HEK293 (cell line): ENCODE data around the gene GPRC5B.

ENCODE experiments used
- CTCF ChIA-PET: fragments of 350-600 bp; formaldehyde crosslinking; extraction: SDS; loops from one replicate; lab custom pipeline; 2021; ENCODE audit warnings: antibody characterized with exemption; lab: Yijun Ruan, JAX
- POLR2A ChIA-PET: fragments of 300-600 bp; formaldehyde crosslinking; extraction: SDS; loops from one replicate; lab custom pipeline; 2020; ENCODE audit warnings: antibody characterized with exemption, inconsistent platforms; lab: Yijun Ruan, JAX
- H3K27ac ChIP-seq: fragments of 200-500 bp; sonication (Bioruptor generic); 2 replicates; pipeline ENCODE4 v1.5.1; 2014; ENCODE audit warnings: low read depth, low read length, control low read depth, inconsistent platforms; ENCODE audit errors: extremely low read depth
- H3K36me3 ChIP-seq, 2 experiments: fragments of 200-500 bp in 1 of 2; sonication (Bioruptor generic) in 1 of 2; 1 replicate in 1 of 2; 2 replicates in 1 of 2; pipeline ENCODE4 v1.5.1; 2014 to 2017; ENCODE audit warnings: inconsistent platforms in 2 of 2, low read length in 2 of 2; ENCODE audit not compliant: control insufficient read depth in 2 of 2, insufficient read depth in 1 of 2
- H3K4me1 ChIP-seq: fragments of 200-500 bp; sonication (Bioruptor generic); 2 replicates; pipeline ENCODE4 v1.5.1; 2014; ENCODE audit warnings: mild to moderate bottlenecking, low read length, inconsistent platforms; ENCODE audit not compliant: control insufficient read depth, insufficient read depth
- H3K4me3 ChIP-seq: 2 replicates; pipeline ENCODE4 v1.5.1; 2011; ENCODE audit warnings: low read depth, mild to moderate bottlenecking, control low read depth, low read length, moderate library complexity
- H3K9me3 ChIP-seq: fragments of 200-500 bp; sonication (Bioruptor generic); 2 replicates; pipeline ENCODE4 v1.5.1; 2014; ENCODE audit warnings: low read depth, low read length, inconsistent platforms; ENCODE audit not compliant: control insufficient read depth, insufficient read depth
- ATF2 ChIP-seq: fragments of 450-650 bp; formaldehyde crosslinking; IDR thresholded peaks from 2 replicates; pipeline ENCODE4 v1.5.1; 2016; ENCODE audit warnings: missing biosample characterization, missing genetic modification characterization, low read depth
- BCL11B ChIP-seq: fragments of 450-650 bp; formaldehyde crosslinking; IDR thresholded peaks from 2 replicates; pipeline ENCODE4 v1.5.1; 2016; ENCODE audit warnings: low read depth, missing biosample characterization, missing genetic modification characterization
- GLI4 ChIP-seq: fragments of 450-650 bp; formaldehyde crosslinking; IDR thresholded peaks from 2 replicates; pipeline ENCODE4 v1.5.1; 2016; ENCODE audit warnings: missing biosample characterization, missing genetic modification characterization
- INSM2 ChIP-seq: fragments of 450-650 bp; formaldehyde crosslinking; IDR thresholded peaks from 2 replicates; pipeline ENCODE4 v1.5.1; 2016; ENCODE audit warnings: missing biosample characterization, missing genetic modification characterization
- REPIN1 ChIP-seq: fragments of 450-650 bp; formaldehyde crosslinking; IDR thresholded peaks from 2 replicates; pipeline ENCODE4 v1.5.1; 2017; ENCODE audit warnings: missing biosample characterization, missing genetic modification characterization, low read depth
- SCRT1 ChIP-seq: fragments of 450-650 bp; formaldehyde crosslinking; IDR thresholded peaks from 2 replicates; pipeline ENCODE4 v1.5.1; 2016; ENCODE audit warnings: missing biosample characterization, missing genetic modification characterization, borderline replicate concordance
- SP3 ChIP-seq: fragments of 450-650 bp; formaldehyde crosslinking; IDR thresholded peaks from 2 replicates; pipeline ENCODE4 v1.5.1; 2016; ENCODE audit warnings: missing biosample characterization, missing genetic modification characterization
- SP7 ChIP-seq: fragments of 450-650 bp; formaldehyde crosslinking; IDR thresholded peaks from 2 replicates; pipeline ENCODE4 v1.5.1; 2016; ENCODE audit warnings: missing biosample characterization, missing genetic modification characterization
- YY1 ChIP-seq: fragments of 450-650 bp; formaldehyde crosslinking; IDR thresholded peaks from 2 replicates; pipeline ENCODE4 v1.5.1; 2018; ENCODE audit warnings: missing biosample characterization, missing genetic modification characterization
- YY2 ChIP-seq: fragments of 450-650 bp; formaldehyde crosslinking; IDR thresholded peaks from 2 replicates; pipeline ENCODE4 v1.5.1; 2016; ENCODE audit warnings: missing biosample characterization, missing genetic modification characterization
- ZBTB49 ChIP-seq: fragments of 450-650 bp; formaldehyde crosslinking; IDR thresholded peaks from 2 replicates; pipeline ENCODE4 v1.5.1; 2016; ENCODE audit warnings: missing biosample characterization, missing genetic modification characterization, low read depth
- ZNF169 ChIP-seq: fragments of 450-650 bp; formaldehyde crosslinking; IDR thresholded peaks from 2 replicates; pipeline ENCODE4 v1.5.1; 2016; ENCODE audit warnings: missing biosample characterization, missing genetic modification characterization
- ZNF19 ChIP-seq: fragments of 450-650 bp; formaldehyde crosslinking; IDR thresholded peaks from 2 replicates; pipeline ENCODE4; 2016; ENCODE audit warnings: missing biosample characterization, missing genetic modification characterization, low read depth
- ZNF280C ChIP-seq: fragments of 450-650 bp; formaldehyde crosslinking; IDR thresholded peaks from 2 replicates; pipeline ENCODE4 v1.5.1; 2016; ENCODE audit warnings: missing biosample characterization, missing genetic modification characterization
- ZNF324 ChIP-seq: fragments of 450-650 bp; formaldehyde crosslinking; IDR thresholded peaks from 2 replicates; pipeline ENCODE4 v1.5.1; 2016; ENCODE audit warnings: missing biosample characterization, missing genetic modification characterization
- ZNF530 ChIP-seq: fragments of 450-650 bp; formaldehyde crosslinking; IDR thresholded peaks from 2 replicates; pipeline ENCODE4 v1.5.1; 2016; ENCODE audit warnings: low read depth, missing biosample characterization, missing genetic modification characterization
- ZNF544 ChIP-seq: fragments of 450-650 bp; formaldehyde crosslinking; IDR thresholded peaks from 2 replicates; pipeline ENCODE4 v1.5.0; 2017; ENCODE audit warnings: missing biosample characterization, missing genetic modification characterization
- ZNF561 ChIP-seq: fragments of 450-650 bp; IDR thresholded peaks from 2 replicates; pipeline ENCODE4 v1.5.1; 2018; ENCODE audit warnings: missing biosample characterization, missing genetic modification characterization, borderline replicate concordance
- ZNF585B ChIP-seq: fragments of 450-650 bp; formaldehyde crosslinking; IDR thresholded peaks from 2 replicates; pipeline ENCODE4 v1.5.1; 2016; ENCODE audit warnings: missing biosample characterization, missing genetic modification characterization
- ZNF600 ChIP-seq: fragments of 450-650 bp; formaldehyde crosslinking; IDR thresholded peaks from 2 replicates; pipeline ENCODE4 v1.5.1; 2016; ENCODE audit warnings: missing biosample characterization, missing genetic modification characterization
- ZNF629 ChIP-seq: fragments of 450-650 bp; formaldehyde crosslinking; IDR thresholded peaks from 2 replicates; pipeline ENCODE4 v1.5.1; 2017; ENCODE audit warnings: missing biosample characterization, missing genetic modification characterization
- ZNF76 ChIP-seq: fragments of 450-650 bp; formaldehyde crosslinking; IDR thresholded peaks from 2 replicates; pipeline ENCODE4; 2016; ENCODE audit warnings: low read depth, missing biosample characterization, missing genetic modification characterization, borderline replicate concordance

GPRC5B gene

GRCh38 chr16:19883296-19883965, 1.2 kb downstream of the GPRC5B start:
- H3K9me3 ChIP-seq, result no peaks in the 10 kb centered on the region
- CTCF ChIA-PET, result interaction anchor here (0.6 to 6.6 kb wide), 5 partner anchors 159 to 536 kb away, joined by 3 to 99 read pairs (median 3); no protein-coding TSS in a partner anchor
- H3K4me3 ChIP-seq, result no peak overlapping the region
- no peak for TF ChIP-seq ATF2 (tag by site-specific recombination)
- no peak for TF ChIP-seq GLI4 (tag by site-specific recombination)
- no peak for TF ChIP-seq INSM2
- no peak for TF ChIP-seq ZNF530
- TF ChIP-seq ZNF629 (tag by site-specific recombination), result no peak
- no peak for TF ChIP-seq ZNF169 (tag by site-specific recombination)
- TF ChIP-seq SP7 (tag by site-specific recombination), result no peak
- no peak for TF ChIP-seq ZNF280C
- TF ChIP-seq ZNF544 (tag by site-specific recombination), result no peak
- TF ChIP-seq ZNF19 (tag by site-specific recombination), result no peak
- no peak for TF ChIP-seq REPIN1 (tag by site-specific recombination)
- TF ChIP-seq YY1 (tag by site-specific recombination), result no peak
- TF ChIP-seq ZNF324 (tag by site-specific recombination), result no peak
- no peak for TF ChIP-seq SCRT1 (tag by site-specific recombination)
- no peak for TF ChIP-seq BCL11B (tag by site-specific recombination)
- no peak for TF ChIP-seq ZNF561 (tag by site-specific recombination)
- no peak for TF ChIP-seq ZBTB49
- no peak for TF ChIP-seq ZNF76 (tag by site-specific recombination)
- H3K4me1 ChIP-seq, result no peaks in the 10 kb centered on the region
- no peak overlapping the region for H3K27ac ChIP-seq
- POLR2A ChIA-PET, result interaction anchor here (1.5 kb wide), 1 partner anchor 327 kb away, joined by 7 read pairs; no protein-coding TSS in a partner anchor
- H3K36me3 ChIP-seq, result no peaks in the 10 kb centered on the region

GRCh38 chr16:19882646-19883045, 2.0 kb downstream of the GPRC5B start:
- CTCF ChIA-PET, result interaction anchor here (0.6 kb wide), 1 partner anchor 334 kb away, joined by 3 read pairs; no protein-coding TSS in a partner anchor

More at GRCh38 chr16:19882646-19883045, 2.0 kb downstream of the GPRC5B start:
- TF ChIP-seq ZNF600 (tag by site-specific recombination), result no peak
- TF ChIP-seq ZNF585B (tag by site-specific recombination), result no peak
- TF ChIP-seq SP3 (tag by site-specific recombination), result no peak
- no peak for TF ChIP-seq YY2
- TF ChIP-seq, all 188 proteins: peak for 0
- Histone ChIP-seq H3K4me1 (no peaks in the 10 kb centered on the region), H3K27ac (no peak overlapping the region), H3K36me3 (no peaks in the 10 kb centered on the region), H3K4me3 (no peak overlapping the region), H3K9me3 (no peaks in the 10 kb centered on the region)
- POLR2A ChIA-PET, result no interaction called here
